Prostate gland (tissue), 2 donors: Measurements from ENCODE around the gene C6orf132. TPM values are rescaled to one million over a fixed set of nuclear protein-coding genes. Genes with fewer than 3 reads are reported as not detected.

Experiments
- DNase-seq: peaks from one replicate; pipeline ENCODE4 v3.0.0-alpha.2; 2019; ENCODE audit warnings: low spot score
- H3K27ac ChIP-seq, 2 donors: fragments of 200-600 bp; sonication (generic); 2 replicates each; pipeline ENCODE4 v1.5.1; 2017 to 2019
- H3K27me3 ChIP-seq: fragments of 200-600 bp; sonication (generic); replicated peaks from 2 replicates; pipeline ENCODE4 v1.5.1; 2019; ENCODE audit not compliant: insufficient read depth
- H3K36me3 ChIP-seq, 2 donors: fragments of 200-600 bp; sonication (generic); 1 replicate in 1 of 2; 2 replicates in 1 of 2; pipeline versions ENCODE4 v1.5.1 to v1.8.1; 2017 to 2019
- H3K4me1 ChIP-seq: fragments of 200-600 bp; sonication (generic); replicated peaks from 2 replicates; pipeline ENCODE4 v1.5.1; 2019
- H3K4me3 ChIP-seq, 2 donors: fragments of 200-600 bp; sonication (generic); 2 replicates each; pipeline ENCODE4 v1.5.1; 2017 to 2019
- H3K9me3 ChIP-seq: fragments of 200-600 bp; sonication (generic); 2 replicates; pipeline ENCODE4 v1.5.1; 2017
- CTCF ChIP-seq, 4 experiments: fragments of 200-600 bp in 2 of 4; fragments of 450-650 bp in 2 of 4; sonication (generic) in 2 of 4; IDR thresholded peaks; 1 replicate in 3 of 4; 2 replicates in 1 of 4; pipeline ENCODE4 v1.5.1; 2016 to 2019; ENCODE audit warnings: antibody characterized with exemption in 4 of 4, mild to moderate bottlenecking in 2 of 4, moderate library complexity in 2 of 4
- POLR2A ChIP-seq: fragments of 450-650 bp; IDR thresholded peaks from one replicate; pipeline ENCODE4 v1.6.1; 2016; ENCODE audit warnings: antibody characterized with exemption, mild to moderate bottlenecking
- POLR2AphosphoS5 ChIP-seq: sonication (generic); formaldehyde crosslinking; IDR thresholded peaks from one replicate; pipeline ENCODE4 v1.6.1; 2017; ENCODE audit warnings: antibody characterized with exemption
- WGBS: methylation state at CpG from one replicate; pipeline ENCODE4 v1.1.5; 2018; 5-methylcytosine and 5-hydroxymethylcytosine counted together
- intact Hi-C: fragments of 100-400 bp; cut with DNase I; formaldehyde crosslinking; loops from one replicate; pipeline ENCODE4 v1.14.2; 2022
- total RNA-seq, 2 donors: library from RNA; depleted of rRNA; stranded (reverse); fragments of >200 nt; gene quantifications; one replicate each; pipeline ENCODE4 v1.1.0, GENCODE V29; 2016

The C6orf132 gene
- total RNA-seq, 2 donors from 2014 or later = 30.8 to 45.9 TPM

GRCh38 chr6:42113936-42114636, 28.3 kb downstream of the C6orf132 start:
- no peak for DNase-seq
- intact Hi-C loops = no loop called here
- no peak overlapping the region for H3K4me3 ChIP-seq
- no peak for TF ChIP-seq CTCF (IDR thresholded peaks at IDR 0.05)
- no peak for TF ChIP-seq POLR2AphosphoS5
- TF ChIP-seq POLR2A = no peak
- H3K27ac ChIP-seq = no peak overlapping the region
- no peaks in the 10 kb centered on the region for H3K27me3 ChIP-seq
- 57% methylated on average over 5 of the region's 5 CpGs for WGBS
- no peaks in the 10 kb centered on the region for H3K9me3 ChIP-seq
- H3K4me1 ChIP-seq = peaks cover 16% of the 10 kb centered on the region
- no peaks in the 10 kb centered on the region for H3K36me3 ChIP-seq

- intact Hi-C loops = no loop called here
- Histone ChIP-seq H3K27ac (no peak overlapping the region), H3K27me3 (no peaks in the 10 kb centered on the region), H3K4me1 (peaks cover 7% of the 10 kb centered on the region), H3K36me3 (no peaks in the 10 kb centered on the region), H3K9me3 (no peaks in the 10 kb centered on the region), H3K4me3 (no peak overlapping the region)
- TF ChIP-seq POLR2AphosphoS5 (no peak), POLR2A (no peak), CTCF (IDR thresholded peaks at IDR 0.05) (no peak)
- no peak for DNase-seq
- 85% methylated on average over 1 of the region's 1 CpG for WGBS
These were observed 30.1 kb downstream of the C6orf132 start for GRCh38 chr6:42112351-42112750.

- no peak for DNase-seq
- no peaks in the 10 kb centered on the region for H3K27me3 ChIP-seq
- H3K4me3 ChIP-seq = no peak overlapping the region
- WGBS = 74% methylated on average over 3 of the region's 3 CpGs
- intact Hi-C loops = no loop called here
- H3K4me1 ChIP-seq = peaks cover 4% of the 10 kb centered on the region
- H3K36me3 ChIP-seq = no peaks in the 10 kb centered on the region
- no peak for TF ChIP-seq POLR2AphosphoS5
- TF ChIP-seq CTCF (IDR thresholded peaks at IDR 0.05) = no peak
- TF ChIP-seq POLR2A = no peak
- H3K27ac ChIP-seq = no peak overlapping the region
- no peaks in the 10 kb centered on the region for H3K9me3 ChIP-seq
These were observed 31.7 kb downstream of the C6orf132 start for GRCh38 chr6:42110683-42111082.

- no peak overlapping the region for H3K27ac ChIP-seq
- H3K9me3 ChIP-seq = no peaks in the 10 kb centered on the region
- peaks cover 18% of the 10 kb centered on the region for H3K4me1 ChIP-seq
- no peak overlapping the region for H3K4me3 ChIP-seq
- no peak for DNase-seq
- 98% methylated on average over 2 of the region's 2 CpGs for WGBS
- no peaks in the 10 kb centered on the region for H3K36me3 ChIP-seq
- TF ChIP-seq POLR2A = no peak
- no peak for TF ChIP-seq POLR2AphosphoS5
- no peak for TF ChIP-seq CTCF (IDR thresholded peaks at IDR 0.05)
- H3K27me3 ChIP-seq = no peaks in the 10 kb centered on the region
- intact Hi-C loops = no loop called here
These were observed 34.3 kb downstream of the C6orf132 start for GRCh38 chr6:42108071-42108470.
